ENCODE measurements around the gene CANT1.
"Not testable (repeated sequence)": the region's sequence is repeated elsewhere in the genome, so short reads cannot be mapped to it uniquely, and the experiment has no call there.

CANT1 gene

GRCh38 chr17:78953356-78954350 is 55.9 kb downstream of the CANT1 start:
- in situ Hi-C loops (cut with MboI; ENCODE audit: low pct_unique_long_range_greater_than_20kb, low sequenced_read_pairs) = loop anchor here (25.0 kb wide), 1 partner anchor 91 kb away; no protein-coding TSS in a partner anchor
- no peak for DNase-seq

- in situ Hi-C loops (cut with MboI; ENCODE audit: low pct_unique_long_range_greater_than_20kb, low sequenced_read_pairs) = loop anchor here (25.0 kb wide), 1 partner anchor 90 kb away; no protein-coding TSS in a partner anchor
- no peak for DNase-seq
Measured at GRCh38 chr17:78952706-78953105, 56.9 kb downstream of the CANT1 start.

GRCh38 chr17:78951967-78952551 is 57.5 kb downstream of the CANT1 start:
- no peak for DNase-seq
- in situ Hi-C loops (cut with MboI; ENCODE audit: low pct_unique_long_range_greater_than_20kb, low sequenced_read_pairs) = loop anchor here (25.0 kb wide), 1 partner anchor 90 kb away; no protein-coding TSS in a partner anchor

- in situ Hi-C loops (cut with MboI; ENCODE audit: low pct_unique_long_range_greater_than_20kb, low sequenced_read_pairs) = loop anchor here (25.0 kb wide), 1 partner anchor 89 kb away; no protein-coding TSS in a partner anchor
Measured at GRCh38 chr17:78950870-78951269, 58.7 kb downstream of the CANT1 start.

GRCh38 chr17:78947235-78948149 is 62.1 kb downstream of the CANT1 start:
- DNase-seq = no peak
- in situ Hi-C loops (cut with MboI; ENCODE audit: low pct_unique_long_range_greater_than_20kb, low sequenced_read_pairs) = no loop called here

More at GRCh38 chr17:78950870-78951269, 58.7 kb downstream of the CANT1 start:
- no peak for DNase-seq

- peak; percentile 31 for DNase-seq
- in situ Hi-C loops (cut with MboI; ENCODE audit: low pct_unique_long_range_greater_than_20kb, low sequenced_read_pairs) = no loop called here
Measured at GRCh38 chr17:78946631-78947030, 62.9 kb downstream of the CANT1 start.

GRCh38 chr17:78946131-78946530 is 63.4 kb downstream of the CANT1 start:
- in situ Hi-C loops (cut with MboI; ENCODE audit: low pct_unique_long_range_greater_than_20kb, low sequenced_read_pairs) = no loop called here

GRCh38 chr17:78945455-78945854 is 64.1 kb downstream of the CANT1 start:
- DNase-seq; in situ Hi-C loops (cut with MboI; ENCODE audit: low pct_unique_long_range_greater_than_20kb, low sequenced_read_pairs): not testable (repeated sequence)

More at GRCh38 chr17:78946131-78946530, 63.4 kb downstream of the CANT1 start:
- no peak for DNase-seq

- in situ Hi-C loops (cut with MboI; ENCODE audit: low pct_unique_long_range_greater_than_20kb, low sequenced_read_pairs) = no loop called here
- no peak for DNase-seq
Measured at GRCh38 chr17:78944956-78945355, 64.6 kb downstream of the CANT1 start.

GRCh38 chr17:78944026-78944425 is 65.5 kb downstream of the CANT1 start:
- DNase-seq = no peak
- in situ Hi-C loops (cut with MboI; ENCODE audit: low pct_unique_long_range_greater_than_20kb, low sequenced_read_pairs) = no loop called here
